GM12878 (cell line): ENCODE data around the gene SLC25A30. TPM values are rescaled to one million over a fixed set of nuclear protein-coding genes. Genes with fewer than 3 reads are reported as not detected.
"Not testable (repeated sequence)": the region's sequence is repeated elsewhere in the genome, so short reads cannot be mapped to it uniquely, and the experiment has no call there.

Experiments used
- ATAC-seq: fragments of 200-7000 bp; cut with Tn5 transposase; 3 replicates; pipeline ENCODE4 v1.9.1; 2020; ENCODE audit warnings: mild to moderate bottlenecking, moderate library complexity
- BruUV-seq: library from RNA; stranded (reverse); fragments of 400-500 nt; replicated peaks from 2 replicates; lab custom pipeline; 2021; lab: Mats Ljungman, UMichigan
- CTCF ChIA-PET: fragments of 300-600 bp; sonication (Branson Sonifier 250); formaldehyde crosslinking; extraction: SDS; loops from one replicate; lab custom pipeline; 2021; ENCODE audit warnings: inconsistent platforms; lab: Yijun Ruan, JAX
- POLR2A ChIA-PET: fragments of 350-600 bp; formaldehyde crosslinking; extraction: SDS; loops from one replicate; lab custom pipeline; 2021; ENCODE audit warnings: inconsistent platforms; lab: Charles Lee
- RAD21 ChIA-PET: fragments of 300-600 bp; sonication (Branson Sonifier 250); formaldehyde crosslinking; loops from one replicate; lab custom pipeline; 2023; ENCODE audit warnings: antibody characterized with exemption; ENCODE audit not compliant: unreplicated experiment; lab: Charles Lee
- SMC1A ChIA-PET: fragments of 300-600 bp; sonication (Branson Sonifier 250); formaldehyde crosslinking; loops from one replicate; lab custom pipeline; 2023; ENCODE audit not compliant: unreplicated experiment, uncharacterized antibody; lab: Charles Lee
- DNase-seq: peaks from one replicate; pipeline ENCODE4 v3.0.0-alpha.2; 2011; ENCODE audit warnings: low read depth, low spot score
- FAIRE-seq: peaks from 3 replicates; lab custom pipeline; 2011; peaks lifted over from hg19 to GRCh38; lab: Jason Lieb, UNC
- H2AFZ ChIP-seq: 2 replicates; pipeline ENCODE4 v1.6.0; 2011; ENCODE audit warnings: low read depth, low read length, control low read depth; ENCODE audit not compliant: control insufficient read depth
- H3K27ac ChIP-seq: 2 replicates; pipeline ENCODE4 v1.5.1; 2011; ENCODE audit warnings: control low read depth; ENCODE audit not compliant: control insufficient read depth, insufficient read depth
- H3K27me3 ChIP-seq, 2 experiments: replicated peaks in 1 of 2; 2 replicates each; pipeline versions ENCODE4 v1.6.0 to v1.6.1; 2011; ENCODE audit warnings: low read length in 1 of 2; ENCODE audit not compliant: control insufficient read depth in 2 of 2, insufficient read depth in 2 of 2
- H3K36me3 ChIP-seq, 2 experiments: 2 replicates each; pipeline ENCODE4 v1.5.1; 2011; ENCODE audit warnings: low read length in 1 of 2; ENCODE audit not compliant: control insufficient read depth in 2 of 2, insufficient read depth in 2 of 2
- H3K4me1 ChIP-seq: 2 replicates; pipeline ENCODE4 v1.6.1; 2011; ENCODE audit warnings: mild to moderate bottlenecking, low read length, moderate library complexity, mixed read lengths; ENCODE audit not compliant: control insufficient read depth, insufficient read depth
- H3K4me2 ChIP-seq: 2 replicates; pipeline ENCODE4 v1.6.0; 2011; ENCODE audit warnings: control low read depth; ENCODE audit not compliant: control insufficient read depth, insufficient read depth
- H3K4me3 ChIP-seq: fragments of 200-600 bp; sonication (generic); 2 replicates; pipeline ENCODE4 v1.5.1; 2016
- H3K79me2 ChIP-seq: 2 replicates; pipeline ENCODE4 v1.6.0; 2011; ENCODE audit warnings: low read length; ENCODE audit not compliant: control insufficient read depth, insufficient read depth
- H3K9ac ChIP-seq: 2 replicates; pipeline ENCODE4 v1.8.0; 2011; ENCODE audit warnings: low read length, control low read depth, mixed read lengths; ENCODE audit not compliant: control insufficient read depth, insufficient read depth
- H3K9me3 ChIP-seq: replicated peaks from 3 replicates; pipeline ENCODE4 v1.5.1; 2011; ENCODE audit warnings: mild to moderate bottlenecking, low read length; ENCODE audit not compliant: control insufficient read depth, insufficient read depth
- H4K20me1 ChIP-seq: 2 replicates; pipeline ENCODE4 v1.6.0; 2011; ENCODE audit not compliant: control insufficient read depth, insufficient read depth
- WGBS: methylation state at CpG from one replicate; pipeline ENCODE4 v1.1.6; 2016; ENCODE audit warnings: low lambda C conversion rate; ENCODE audit not compliant: insufficient replicate concordance, insufficient coverage; ENCODE audit errors: missing lambda C conversion rate; 5-methylcytosine and 5-hydroxymethylcytosine counted together
- in situ Hi-C: fragments of 300-500 bp; cut with MboI; formaldehyde crosslinking; loops from 9 replicates; pipeline ENCODE4 v1.14.3; 2018; ENCODE audit warnings: mixed read lengths
- intact Hi-C: fragments of 100-400 bp; cut with micrococcal nuclease; formaldehyde crosslinking; loops from one replicate; pipeline ENCODE4 v1.14.2; 2022; ENCODE audit not compliant: unreplicated experiment
- polyA plus RNA-seq, 11 experiments: library from polyadenylated mRNA; depleted of rRNA in 4 of 11; unstranded in 6 of 11; stranded (reverse) in 5 of 11; fragments of >200 nt; fragmentation: Nextera tagmentation in 4 of 11; fragmentation: Illumina TruSeq in 1 of 11; extraction: Ambion mirVana in 4 of 11; extraction: Trizol in 1 of 11; gene quantifications; 1 replicate in 1 of 11; 2 replicates in 10 of 11; pipeline versions ENCODE4 v1.2.1 to v1.2.3, GENCODE V29; 2011 to 2016; ENCODE audit warnings: inconsistent platforms in 2 of 11, missing spikeins in 2 of 11, low read depth in 1 of 11
- total RNA-seq, 4 experiments: library from RNA; depleted of rRNA in 3 of 4; stranded (reverse); fragments of >200 nt in 3 of 4; fragmentation: Illumina TruSeq in 1 of 4; extraction: Trizol in 1 of 4; gene quantifications; 2 replicates each; pipeline versions ENCODE4 v1.2.1 to v1.2.3, GENCODE V29; 2013 to 2021

SLC25A30 gene
- total and polyA plus RNA-seq, 10 of the 15 experiments (the other 5 are each of a cell fraction or from before 2014, with no cell fraction given) = 2.4 to 18.0 (median 8.9) TPM

- H4K20me1 ChIP-seq, DNase-seq, BruUV-seq, H3K4me3 ChIP-seq, H3K9ac ChIP-seq, intact Hi-C loops, RAD21 ChIA-PET, H3K27me3 ChIP-seq, H3K4me2 ChIP-seq, CTCF ChIA-PET, H3K4me1 ChIP-seq, H3K27ac ChIP-seq, FAIRE-seq, in situ Hi-C loops, H2AFZ ChIP-seq, H3K9me3 ChIP-seq, ATAC-seq: not testable (repeated sequence)
- WGBS = 95% methylated on average over 8 of the region's 8 CpGs
- H3K79me2 ChIP-seq = peaks cover 35% of the 10 kb centered on the region
- ChIA-PET SMC1A (interaction anchor here (0.8 kb wide), 1 partner anchor 27 kb away, joined by 3 read pairs; no protein-coding TSS in a partner anchor), POLR2A (interaction anchor here (1.1 kb wide), 1 partner anchor 23 kb away, joined by 4 read pairs; no protein-coding TSS in a partner anchor)
- H3K36me3 ChIP-seq = peaks cover 0 to 12% of the 10 kb centered on the region in 2 experiments; a peak in 1 of 4 replicates
Measured at GRCh38 chr13:45344064-45344463, 74.1 kb downstream of the SLC25A30 start.

Other genes with a start within 250 kb of the SLC25A30 start
- gene KCTD4, start 217.3 kb downstream of the SLC25A30 start, total RNA-seq (2014; rRNA removed) = 0.05 TPM in 1 of 2 replicates, not detected in the other
- gene KCTD4, start 217.3 kb downstream of the SLC25A30 start, total RNA-seq (2014; rRNA removed; fragmentation: Illumina TruSeq; extraction: Trizol) = not detected in 2 replicates
- not detected in 2 replicates for gene KCTD4, start 217.3 kb downstream of the SLC25A30 start, total RNA-seq (2021)
- not detected in 2 replicates for gene KCTD4, start 217.3 kb downstream of the SLC25A30 start, polyA plus RNA-seq (2011; rRNA removed)
- gene KCTD4, start 217.3 kb downstream of the SLC25A30 start, polyA plus RNA-seq (2014; fragmentation: Illumina TruSeq; extraction: Trizol) = 0.10 TPM in 1 of 2 replicates, not detected in the other
- gene KCTD4, start 217.3 kb downstream of the SLC25A30 start, polyA plus RNA-seq (2014; fragmentation: Nextera tagmentation; extraction: Ambion mirVana) = not detected
- not detected in 2 replicates for gene KCTD4, start 217.3 kb downstream of the SLC25A30 start, polyA plus RNA-seq (2014; rRNA removed)
- gene KCTD4, start 217.3 kb downstream of the SLC25A30 start, polyA plus RNA-seq (2016; fragmentation: Nextera tagmentation; extraction: Ambion mirVana) = under 1 TPM in 1 of 2 experiments, not detected in 1; 0.09 TPM
- 1,281 and 1,473 TPM in 2 replicates for gene TPT1, start 77.2 kb downstream of the SLC25A30 start, total RNA-seq (2014; rRNA removed)
- gene TPT1, start 77.2 kb downstream of the SLC25A30 start, total RNA-seq (2014; rRNA removed; fragmentation: Illumina TruSeq; extraction: Trizol) = 4,303 and 4,333 TPM in 2 replicates
- gene TPT1, start 77.2 kb downstream of the SLC25A30 start, total RNA-seq (2021) = 2,627 and 2,734 TPM in 2 replicates
- 4,809 and 7,603 TPM in 2 replicates for gene TPT1, start 77.2 kb downstream of the SLC25A30 start, polyA plus RNA-seq (2011; rRNA removed)
- 5,925 and 6,580 TPM in 2 replicates for gene TPT1, start 77.2 kb downstream of the SLC25A30 start, polyA plus RNA-seq (2014; fragmentation: Illumina TruSeq; extraction: Trizol)
- 1,000 to 10,000 TPM; 1,130 to 2,045 TPM for gene TPT1, start 77.2 kb downstream of the SLC25A30 start, polyA plus RNA-seq (2014; fragmentation: Nextera tagmentation; extraction: Ambion mirVana)
- gene TPT1, start 77.2 kb downstream of the SLC25A30 start, polyA plus RNA-seq (2014; rRNA removed) = 3,217 and 4,056 TPM in 2 replicates
- 1,000 to 10,000 TPM; 1,038 to 1,104 TPM for gene TPT1, start 77.2 kb downstream of the SLC25A30 start, polyA plus RNA-seq (2016; fragmentation: Nextera tagmentation; extraction: Ambion mirVana)
- 35.1 and 39.0 TPM in 2 replicates for gene COG3, start 46.6 kb upstream of the SLC25A30 start, total RNA-seq (2014; rRNA removed)
- 20.9 and 23.9 TPM in 2 replicates for gene COG3, start 46.6 kb upstream of the SLC25A30 start, total RNA-seq (2014; rRNA removed; fragmentation: Illumina TruSeq; extraction: Trizol)
- gene COG3, start 46.6 kb upstream of the SLC25A30 start, total RNA-seq (2021) = 18.2 and 22.4 TPM in 2 replicates
- gene COG3, start 46.6 kb upstream of the SLC25A30 start, polyA plus RNA-seq (2011; rRNA removed) = 24.6 and 31.0 TPM in 2 replicates
- 17.6 and 19.5 TPM in 2 replicates for gene COG3, start 46.6 kb upstream of the SLC25A30 start, polyA plus RNA-seq (2014; fragmentation: Illumina TruSeq; extraction: Trizol)
- gene COG3, start 46.6 kb upstream of the SLC25A30 start, polyA plus RNA-seq (2014; fragmentation: Nextera tagmentation; extraction: Ambion mirVana) = 1 to 10 TPM; 6.1 to 9.3 TPM
- gene COG3, start 46.6 kb upstream of the SLC25A30 start, polyA plus RNA-seq (2014; rRNA removed) = 26.2 and 30.5 TPM in 2 replicates
- 10 to 100 TPM; 22.8 to 23.8 TPM for gene COG3, start 46.6 kb upstream of the SLC25A30 start, polyA plus RNA-seq (2016; fragmentation: Nextera tagmentation; extraction: Ambion mirVana)
- gene ERICH6B, start 197.4 kb upstream of the SLC25A30 start, total RNA-seq (2014; rRNA removed) = not detected in 2 replicates
- gene ERICH6B, start 197.4 kb upstream of the SLC25A30 start, total RNA-seq (2014; rRNA removed; fragmentation: Illumina TruSeq; extraction: Trizol) = not detected in 2 replicates
- not detected in 2 replicates for gene ERICH6B, start 197.4 kb upstream of the SLC25A30 start, total RNA-seq (2021)
- not detected in 2 replicates for gene ERICH6B, start 197.4 kb upstream of the SLC25A30 start, polyA plus RNA-seq (2011; rRNA removed)
- gene ERICH6B, start 197.4 kb upstream of the SLC25A30 start, polyA plus RNA-seq (2014; fragmentation: Illumina TruSeq; extraction: Trizol) = not detected in 2 replicates
- under 1 TPM in 1 of 2 experiments, not detected in 1; 0.27 TPM for gene ERICH6B, start 197.4 kb upstream of the SLC25A30 start, polyA plus RNA-seq (2014; fragmentation: Nextera tagmentation; extraction: Ambion mirVana)
- gene ERICH6B, start 197.4 kb upstream of the SLC25A30 start, polyA plus RNA-seq (2014; rRNA removed) = not detected in 2 replicates
- under 1 TPM; 0.33 to 0.75 TPM for gene ERICH6B, start 197.4 kb upstream of the SLC25A30 start, polyA plus RNA-seq (2016; fragmentation: Nextera tagmentation; extraction: Ambion mirVana)